Activated CD4-positive, alpha-beta T cell treated with anti-CD3 and anti-CD28 coated beads, Interleukin-2, amount 10 ng/mL, durations not matched to agents 7 days and 5 days (primary cell): ENCODE measurements around the gene PCBD1. TPM values are rescaled to one million over a fixed set of nuclear protein-coding genes. Genes with fewer than 3 reads are reported as not detected.

Experiments used
- CTCF ChIA-PET: fragments of 350-600 bp; sonication (Branson Sonifier 250); formaldehyde crosslinking; loops from one replicate; lab custom pipeline; 2021; ENCODE audit warnings: antibody characterized with exemption; lab: Charles Lee
- POLR2A ChIA-PET: fragments of 350-600 bp; sonication (Branson Sonifier 250); formaldehyde crosslinking; loops from one replicate; lab custom pipeline; 2021; ENCODE audit warnings: antibody characterized with exemption; lab: Charles Lee
- DNase-seq: peaks from one replicate; pipeline ENCODE4 v3.0.0-alpha.2; 2020
- H3K27ac Mint-ChIP-seq: one replicate; pipeline ENCODE4 v1.8.0; 2021; ENCODE audit warnings: mild to moderate bottlenecking, moderate library complexity, mixed read lengths
- H3K27me3 Mint-ChIP-seq: one replicate; pipeline ENCODE4 v1.8.0; 2021; ENCODE audit warnings: mixed read lengths
- H3K36me3 Mint-ChIP-seq: one replicate; pipeline ENCODE4 v1.8.0; 2021; ENCODE audit warnings: low read depth, mixed read lengths
- H3K4me1 Mint-ChIP-seq: one replicate; pipeline ENCODE4 v1.8.0; 2021; ENCODE audit warnings: mixed read lengths
- H3K4me3 Mint-ChIP-seq: one replicate; pipeline ENCODE4 v1.8.0; 2021; ENCODE audit warnings: mild to moderate bottlenecking, moderate library complexity, mixed read lengths
- H3K9me3 Mint-ChIP-seq: one replicate; pipeline ENCODE4 v1.8.0; 2021; ENCODE audit warnings: mixed read lengths
- total RNA-seq, 2 experiments: library from RNA; stranded (reverse); gene quantifications; one replicate each; pipeline ENCODE4 v1.2.3, GENCODE V29; 2021

Gene PCBD1
- total RNA-seq, 2 experiments from 2014 or later = 21.4 to 21.8 TPM

DNA sequence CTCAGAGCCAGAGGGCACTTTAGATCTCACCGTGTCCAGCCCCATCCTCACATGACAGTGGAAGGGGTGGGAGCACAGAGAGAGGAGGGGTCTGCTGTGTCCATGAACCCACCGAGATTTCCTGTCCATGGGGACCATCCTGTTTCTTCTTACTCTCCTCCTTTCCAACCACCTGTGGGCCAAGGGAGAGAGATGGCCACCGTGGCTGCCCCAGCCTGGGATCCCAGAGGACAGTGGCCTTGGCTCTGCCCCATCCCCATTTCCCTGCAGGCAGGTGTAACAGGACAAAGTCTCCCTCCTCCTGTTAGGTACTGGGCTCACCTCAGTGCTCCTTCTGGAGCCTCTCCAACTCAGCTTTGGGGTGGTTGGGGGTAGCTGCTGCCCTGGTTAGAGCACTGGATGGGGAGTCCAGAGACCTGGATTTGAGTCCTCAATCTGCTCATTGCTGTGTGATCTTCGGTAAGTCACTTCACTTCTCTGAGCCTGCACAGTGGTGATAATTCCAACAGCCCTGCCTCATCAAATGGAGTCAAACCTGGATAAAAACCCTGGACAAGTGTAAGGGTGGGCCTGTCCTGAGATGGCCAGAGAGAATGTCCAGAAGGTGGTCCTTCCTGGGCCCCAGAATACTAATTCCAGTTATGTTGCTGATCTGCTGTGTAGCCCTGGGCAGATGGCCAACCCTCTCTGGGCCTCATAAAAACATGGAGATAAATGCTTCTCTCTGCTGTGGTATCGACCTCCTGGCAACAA is 17.8 kb upstream of the PCBD1 start:
- Mint-ChIP-seq H3K27me3 (no peaks in the 10 kb centered on the region), H3K4me3 (no peak overlapping the region), H3K27ac (no peak overlapping the region), H3K9me3 (no peaks in the 10 kb centered on the region), H3K4me1 (no peaks in the 10 kb centered on the region), H3K36me3 (no peaks in the 10 kb centered on the region)
- POLR2A ChIA-PET = no interaction called here
- CTCF ChIA-PET = no interaction called here
- no peak for DNase-seq

DNA sequence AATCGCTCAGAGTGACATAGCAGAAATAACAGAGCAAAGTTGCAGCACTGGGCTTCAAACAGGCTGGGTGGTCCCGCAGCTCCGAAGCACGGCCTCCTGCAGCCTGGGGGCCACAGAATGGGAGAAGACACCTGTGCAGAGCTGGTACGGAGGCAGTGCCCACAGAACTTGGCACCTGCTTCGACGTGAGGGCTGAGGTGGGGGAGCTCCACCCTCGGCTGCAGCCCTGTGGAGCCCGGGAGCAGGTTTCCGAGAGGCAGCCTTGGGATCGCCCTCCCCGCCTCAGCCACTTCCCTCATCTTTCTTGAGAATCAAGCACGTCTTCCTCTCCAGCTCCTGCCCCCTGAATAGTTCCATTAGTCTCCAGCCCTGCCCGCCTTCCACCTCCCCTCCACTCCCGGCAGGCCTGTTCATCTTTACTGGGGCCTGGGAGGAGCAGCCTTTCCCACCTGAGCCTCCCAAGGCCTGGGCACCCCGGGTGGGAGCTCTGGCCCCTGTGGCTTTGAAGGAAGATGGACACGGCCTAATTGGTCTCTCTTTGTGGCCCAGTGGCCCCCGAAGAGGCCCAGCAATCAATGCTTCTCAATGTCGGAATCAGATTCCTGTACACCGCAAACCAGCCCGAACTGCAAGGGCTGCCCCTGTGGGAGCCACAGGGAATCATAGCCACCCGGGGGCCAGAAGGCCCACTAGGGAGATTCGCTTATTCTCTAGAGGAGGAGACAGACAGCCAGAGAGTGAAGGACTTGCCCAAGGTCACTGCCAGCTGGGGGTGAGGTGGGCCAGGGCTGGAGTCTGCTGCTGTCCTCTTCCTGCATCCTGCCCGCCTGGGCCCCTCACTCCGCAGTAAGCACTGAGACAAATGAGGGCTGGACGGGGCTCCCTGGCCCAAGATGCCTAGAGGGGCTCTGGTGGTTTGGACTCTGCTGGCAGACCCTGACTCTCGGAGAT is 17.0 kb upstream of the PCBD1 start:
- no peaks in the 10 kb centered on the region for H3K27me3 Mint-ChIP-seq
- ChIA-PET POLR2A (no interaction called here), CTCF (interaction anchor here (1.1 kb wide), 1 partner anchor 18 kb away, joined by 6 read pairs; no protein-coding TSS in a partner anchor)
- H3K4me1 Mint-ChIP-seq = no peaks in the 10 kb centered on the region
- no peaks in the 10 kb centered on the region for H3K9me3 Mint-ChIP-seq
- H3K36me3 Mint-ChIP-seq = no peaks in the 10 kb centered on the region
- no peak overlapping the region for H3K4me3 Mint-ChIP-seq
- no peak for DNase-seq
- no peak overlapping the region for H3K27ac Mint-ChIP-seq

DNA sequence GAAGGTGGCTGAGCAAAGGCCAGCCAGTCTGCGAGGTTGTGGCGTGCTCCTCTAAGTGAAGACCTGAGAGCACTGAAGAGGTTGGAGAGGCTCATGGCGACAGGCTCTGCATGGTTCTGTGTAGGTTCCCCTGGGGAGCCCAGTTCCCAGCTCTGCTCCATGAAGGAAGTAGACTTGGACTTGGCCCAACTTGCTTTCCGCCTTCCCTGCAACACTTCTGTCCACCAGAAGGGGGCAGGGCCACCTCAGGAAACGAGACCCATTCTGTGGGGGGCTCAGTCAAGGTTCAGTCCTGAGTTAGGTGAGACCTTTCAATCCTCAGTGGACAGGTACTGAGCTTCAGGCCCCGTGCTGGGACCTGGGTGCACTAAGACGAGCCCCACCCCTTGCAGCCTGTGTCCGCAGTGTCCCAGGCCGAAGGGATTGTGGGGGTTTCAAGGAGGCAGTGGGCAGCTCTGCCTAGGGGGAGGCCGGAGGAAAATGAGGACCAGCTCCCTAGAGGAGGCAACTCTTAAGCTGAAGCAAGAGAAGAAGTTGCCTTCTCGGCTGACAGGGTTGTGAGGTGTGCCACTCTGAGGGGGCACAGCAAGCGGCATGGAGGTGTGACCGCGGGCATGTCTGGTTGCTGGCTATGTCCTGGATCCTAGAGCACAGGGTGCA is 15.0 kb upstream of the PCBD1 start:
- H3K9me3 Mint-ChIP-seq = no peaks in the 10 kb centered on the region
- H3K4me3 Mint-ChIP-seq = no peak overlapping the region
- ChIA-PET CTCF (interaction anchor here (0.6 to 1.8 kb wide), 7 partner anchors 9 to 1187 kb away, joined by 3 to 8 read pairs (median 3); no protein-coding TSS in a partner anchor), POLR2A (no interaction called here)
- no peaks in the 10 kb centered on the region for H3K36me3 Mint-ChIP-seq
- H3K4me1 Mint-ChIP-seq = no peaks in the 10 kb centered on the region
- no peak overlapping the region for H3K27ac Mint-ChIP-seq
- no peaks in the 10 kb centered on the region for H3K27me3 Mint-ChIP-seq
- peak; percentile 22 for DNase-seq

GRCh38 chr10:70902661-70903261 is 14.4 kb upstream of the PCBD1 start:
- no peaks in the 10 kb centered on the region for H3K4me1 Mint-ChIP-seq
- ChIA-PET POLR2A (no interaction called here), CTCF (interaction anchor here (0.5 to 1.8 kb wide), 6 partner anchors 9 to 1404 kb away, joined by 3 to 8 read pairs (median 5); no protein-coding TSS in a partner anchor)
- H3K4me3 Mint-ChIP-seq = no peak overlapping the region
- H3K27me3 Mint-ChIP-seq = no peaks in the 10 kb centered on the region
- no peaks in the 10 kb centered on the region for H3K9me3 Mint-ChIP-seq
- no peaks in the 10 kb centered on the region for H3K36me3 Mint-ChIP-seq
- no peak overlapping the region for H3K27ac Mint-ChIP-seq
- DNase-seq = no peak

DNA sequence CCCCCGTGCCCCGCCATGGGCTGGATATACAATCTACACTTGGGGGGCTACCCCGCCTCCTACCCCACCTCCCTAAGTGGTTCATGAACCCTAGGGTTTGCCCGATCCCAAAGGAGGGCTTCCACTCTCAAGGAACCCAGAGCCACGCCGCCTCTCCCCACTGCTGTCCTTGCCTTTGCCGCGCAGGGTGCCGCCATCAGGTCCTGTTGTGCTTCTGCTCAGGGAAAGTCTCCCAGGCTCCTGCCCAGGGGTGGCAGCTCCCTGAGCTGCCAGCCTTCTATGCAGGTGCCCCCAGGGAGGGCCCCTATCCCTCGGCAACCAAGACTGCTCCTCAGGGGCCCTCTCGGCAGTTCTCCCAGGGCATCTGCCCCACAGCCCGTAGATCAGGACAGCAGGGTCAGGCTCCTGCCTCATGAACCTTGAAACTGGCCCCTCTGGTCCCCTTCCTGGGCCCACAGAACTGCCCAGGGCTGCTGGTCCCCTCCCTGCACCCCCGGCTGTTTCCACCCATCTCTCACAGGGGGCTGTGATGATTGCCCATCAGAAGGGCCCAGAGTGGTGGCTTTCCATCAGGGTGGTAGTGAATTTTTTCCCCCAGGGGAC is 13.0 kb upstream of the PCBD1 start:
- Mint-ChIP-seq H3K27me3 (no peaks in the 10 kb centered on the region), H3K36me3 (no peaks in the 10 kb centered on the region), H3K4me3 (no peak overlapping the region), H3K9me3 (no peaks in the 10 kb centered on the region), H3K4me1 (no peaks in the 10 kb centered on the region), H3K27ac (no peak overlapping the region)
- POLR2A ChIA-PET = no interaction called here
- no peak for DNase-seq
- CTCF ChIA-PET = interaction anchor here (0.6 to 1.7 kb wide), 3 partner anchors 24 to 392 kb away, joined by 3 read pairs; no protein-coding TSS in a partner anchor

- Mint-ChIP-seq H3K4me1 (no peaks in the 10 kb centered on the region), H3K27ac (no peak overlapping the region), H3K36me3 (no peaks in the 10 kb centered on the region), H3K4me3 (no peak overlapping the region), H3K27me3 (no peaks in the 10 kb centered on the region), H3K9me3 (no peaks in the 10 kb centered on the region)
- DNase-seq = no peak
- ChIA-PET POLR2A (no interaction called here), CTCF (interaction anchor here (2.1 kb wide), 1 partner anchor 12 kb away, joined by 4 read pairs; no protein-coding TSS in a partner anchor)
Measured at GRCh38 chr10:70899096-70899495, 10.7 kb upstream of the PCBD1 start.

DNA sequence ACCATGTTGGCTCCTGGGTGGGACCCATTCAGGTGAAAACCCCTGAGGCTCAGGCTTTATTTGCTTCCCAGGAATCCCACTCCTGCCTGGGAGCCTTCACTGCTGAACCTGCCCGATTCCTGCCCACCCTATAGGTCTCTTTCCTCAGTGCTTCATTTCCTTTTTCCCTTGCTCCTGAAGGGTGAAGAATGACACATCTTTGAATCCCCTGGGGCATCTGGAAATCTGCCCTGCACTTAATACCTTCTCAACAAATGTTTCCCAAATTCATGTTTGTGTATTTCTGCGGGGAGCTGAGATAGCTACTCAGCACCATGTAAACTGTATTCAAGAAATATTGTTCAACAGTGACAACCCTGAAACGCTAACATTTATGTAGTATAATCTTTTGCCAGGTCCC is 10.3 kb upstream of the PCBD1 start:
- no peak for DNase-seq
- ChIA-PET CTCF (interaction anchor here (0.6 to 2.1 kb wide), 3 partner anchors 12 to 37 kb away, joined by 3 to 4 read pairs (median 3); no protein-coding TSS in a partner anchor), POLR2A (no interaction called here)
- H3K9me3 Mint-ChIP-seq = no peaks in the 10 kb centered on the region
- H3K4me3 Mint-ChIP-seq = no peak overlapping the region
- H3K27me3 Mint-ChIP-seq = no peaks in the 10 kb centered on the region
- no peak overlapping the region for H3K27ac Mint-ChIP-seq
- H3K4me1 Mint-ChIP-seq = no peaks in the 10 kb centered on the region
- H3K36me3 Mint-ChIP-seq = no peaks in the 10 kb centered on the region

GRCh38 chr10:70896551-70896950 is 8.2 kb upstream of the PCBD1 start:
- Mint-ChIP-seq H3K27ac (no peak overlapping the region), H3K9me3 (no peaks in the 10 kb centered on the region), H3K4me3 (no peak overlapping the region), H3K27me3 (no peaks in the 10 kb centered on the region), H3K4me1 (peaks cover 8% of the 10 kb centered on the region), H3K36me3 (no peaks in the 10 kb centered on the region)
- DNase-seq = no peak
- POLR2A ChIA-PET = no interaction called here
- CTCF ChIA-PET = interaction anchor here (0.7 kb wide), 1 partner anchor 12 kb away, joined by 3 read pairs; no protein-coding TSS in a partner anchor

DNA sequence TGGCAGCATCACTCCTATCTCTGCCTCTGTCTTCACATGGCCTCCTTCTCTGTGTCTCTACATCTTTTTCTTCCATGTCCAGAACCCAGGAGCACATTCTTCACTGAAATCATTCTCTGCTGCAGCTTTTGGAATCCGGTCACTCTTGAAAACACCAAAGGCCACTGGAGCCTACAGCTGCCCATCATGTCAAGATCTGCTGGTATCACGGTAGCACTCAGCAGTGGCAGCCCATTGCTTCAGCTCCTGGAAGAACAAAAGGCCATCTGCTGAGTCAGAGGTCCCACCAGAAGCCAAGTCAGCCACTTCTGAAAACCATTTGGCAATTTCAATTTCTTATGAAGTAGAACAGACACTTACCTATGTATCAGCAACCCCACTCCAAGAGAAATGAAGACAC is 6.1 kb upstream of the PCBD1 start:
- Mint-ChIP-seq H3K4me1 (peaks cover 8% of the 10 kb centered on the region), H3K9me3 (no peaks in the 10 kb centered on the region), H3K27me3 (no peaks in the 10 kb centered on the region), H3K27ac (no peak overlapping the region), H3K4me3 (no peak overlapping the region), H3K36me3 (no peaks in the 10 kb centered on the region)
- ChIA-PET CTCF (no interaction called here), POLR2A (no interaction called here)
- no peak for DNase-seq

- peak; percentile 12 for DNase-seq
- CTCF ChIA-PET = no interaction called here
- POLR2A ChIA-PET = no interaction called here
- no peaks in the 10 kb centered on the region for H3K36me3 Mint-ChIP-seq
- H3K4me1 Mint-ChIP-seq = peaks cover 17% of the 10 kb centered on the region
- no peak overlapping the region for H3K4me3 Mint-ChIP-seq
- H3K9me3 Mint-ChIP-seq = no peaks in the 10 kb centered on the region
- H3K27ac Mint-ChIP-seq = no peak overlapping the region
- no peaks in the 10 kb centered on the region for H3K27me3 Mint-ChIP-seq
Measured at GRCh38 chr10:70893227-70894006, 5.1 kb upstream of the PCBD1 start.

GRCh38 chr10:70892631-70893030 is 4.3 kb upstream of the PCBD1 start:
- ChIA-PET POLR2A (no interaction called here), CTCF (interaction anchor here (0.8 kb wide), 1 partner anchor 31 kb away, joined by 3 read pairs; no protein-coding TSS in a partner anchor)
- Mint-ChIP-seq H3K9me3 (no peaks in the 10 kb centered on the region), H3K36me3 (no peaks in the 10 kb centered on the region), H3K27ac (no peak overlapping the region), H3K27me3 (no peaks in the 10 kb centered on the region), H3K4me3 (no peak overlapping the region), H3K4me1 (peaks cover 17% of the 10 kb centered on the region)
- DNase-seq = no peak
